WERI-Rb-1 (cell line): ENCODE data around the gene EXOC3L1.

Source experiments
- DNase-seq: peaks from one replicate; pipeline ENCODE4 v3.0.0-alpha.2; 2020
- H3K27ac ChIP-seq: fragments of 250-450 bp; sonication (Bioruptor Pico); 2 replicates; pipeline ENCODE4 v1.5.1; 2020; ENCODE audit warnings: mild to moderate bottlenecking, moderate library complexity
- H3K27me3 ChIP-seq: fragments of 250-450 bp; sonication (Bioruptor Pico); 2 replicates; pipeline ENCODE4 v1.5.1; 2021; ENCODE audit warnings: mild to moderate bottlenecking, low read depth, moderate library complexity; ENCODE audit not compliant: insufficient read depth, severe bottlenecking
- H3K36me3 ChIP-seq: fragments of 250-450 bp; sonication (Bioruptor Pico); 2 replicates; pipeline ENCODE4 v1.5.1; 2020; ENCODE audit warnings: mild to moderate bottlenecking, moderate library complexity
- H3K4me3 ChIP-seq: 2 replicates; pipeline ENCODE4 v1.5.1; 2011; ENCODE audit warnings: low read depth, mild to moderate bottlenecking, control low read depth, low read length
- H3K9me3 ChIP-seq: fragments of 250-450 bp; sonication (Bioruptor Pico); 2 replicates; pipeline ENCODE4 v1.5.1; 2021; ENCODE audit warnings: mild to moderate bottlenecking, moderate library complexity; ENCODE audit not compliant: severe bottlenecking
- TF ChIP-seq, protein P1 (sequence below): IDR thresholded peaks from 2 replicates; pipeline ENCODE4 v1.5.1; 2011; ENCODE audit warnings: low read depth, mild to moderate bottlenecking, control low read depth, inconsistent platforms, low read length

EXOC3L1 gene

DNA sequence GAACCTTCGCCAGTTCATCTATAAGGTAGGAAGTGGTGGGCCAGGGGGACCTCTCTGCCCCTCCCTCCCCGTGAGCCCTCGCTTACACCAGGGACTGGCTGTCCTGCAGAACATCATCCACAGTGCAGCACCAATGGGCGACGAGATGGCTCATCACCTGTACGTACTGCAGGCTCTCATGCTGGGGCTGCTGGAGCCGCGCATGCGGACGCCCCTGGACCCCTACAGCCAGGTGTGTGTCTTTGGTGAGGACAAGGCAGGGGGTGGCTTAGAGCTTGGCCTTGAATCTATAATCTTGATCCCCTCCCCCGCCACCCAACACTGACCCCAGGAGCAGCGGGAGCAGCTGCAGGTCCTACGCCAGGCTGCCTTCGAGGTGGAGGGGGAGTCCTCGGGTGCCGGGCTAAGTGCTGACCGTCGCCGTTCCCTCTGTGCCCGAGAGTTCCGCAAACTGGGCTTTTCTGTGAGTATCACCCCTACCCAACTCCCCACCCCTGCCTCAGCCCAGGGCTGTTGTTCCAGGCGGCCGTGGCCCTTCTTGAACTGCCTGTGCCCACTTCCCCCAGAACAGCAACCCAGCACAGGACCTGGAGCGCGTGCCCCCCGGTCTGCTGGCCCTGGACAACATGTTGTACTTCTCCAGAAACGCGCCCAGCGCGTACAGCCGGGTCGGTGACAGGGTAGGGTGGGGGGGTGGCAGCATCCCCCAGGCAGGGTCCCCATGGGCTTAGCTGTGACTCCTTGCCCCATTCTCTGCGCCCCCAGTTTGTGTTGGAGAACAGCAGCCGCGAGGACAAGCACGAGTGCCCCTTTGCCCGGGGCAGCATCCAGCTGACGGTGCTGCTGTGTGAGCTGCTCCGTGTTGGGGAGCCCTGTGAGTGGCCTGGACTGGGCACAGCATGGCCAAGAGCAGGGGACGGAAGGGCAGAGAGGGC is 11.7 kb upstream of the EXOC3L1 start:
- Histone ChIP-seq H3K9me3 (no peaks in the 10 kb centered on the region), H3K27ac (no peak overlapping the region), H3K36me3 (peaks cover 65% of the 10 kb centered on the region), H3K4me3 (no peak overlapping the region), H3K27me3 (no peaks in the 10 kb centered on the region)
- TF ChIP-seq, protein P1, sequence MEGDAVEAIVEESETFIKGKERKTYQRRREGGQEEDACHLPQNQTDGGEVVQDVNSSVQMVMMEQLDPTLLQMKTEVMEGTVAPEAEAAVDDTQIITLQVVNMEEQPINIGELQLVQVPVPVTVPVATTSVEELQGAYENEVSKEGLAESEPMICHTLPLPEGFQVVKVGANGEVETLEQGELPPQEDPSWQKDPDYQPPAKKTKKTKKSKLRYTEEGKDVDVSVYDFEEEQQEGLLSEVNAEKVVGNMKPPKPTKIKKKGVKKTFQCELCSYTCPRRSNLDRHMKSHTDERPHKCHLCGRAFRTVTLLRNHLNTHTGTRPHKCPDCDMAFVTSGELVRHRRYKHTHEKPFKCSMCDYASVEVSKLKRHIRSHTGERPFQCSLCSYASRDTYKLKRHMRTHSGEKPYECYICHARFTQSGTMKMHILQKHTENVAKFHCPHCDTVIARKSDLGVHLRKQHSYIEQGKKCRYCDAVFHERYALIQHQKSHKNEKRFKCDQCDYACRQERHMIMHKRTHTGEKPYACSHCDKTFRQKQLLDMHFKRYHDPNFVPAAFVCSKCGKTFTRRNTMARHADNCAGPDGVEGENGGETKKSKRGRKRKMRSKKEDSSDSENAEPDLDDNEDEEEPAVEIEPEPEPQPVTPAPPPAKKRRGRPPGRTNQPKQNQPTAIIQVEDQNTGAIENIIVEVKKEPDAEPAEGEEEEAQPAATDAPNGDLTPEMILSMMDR: no peak
- no peak for DNase-seq

DNA sequence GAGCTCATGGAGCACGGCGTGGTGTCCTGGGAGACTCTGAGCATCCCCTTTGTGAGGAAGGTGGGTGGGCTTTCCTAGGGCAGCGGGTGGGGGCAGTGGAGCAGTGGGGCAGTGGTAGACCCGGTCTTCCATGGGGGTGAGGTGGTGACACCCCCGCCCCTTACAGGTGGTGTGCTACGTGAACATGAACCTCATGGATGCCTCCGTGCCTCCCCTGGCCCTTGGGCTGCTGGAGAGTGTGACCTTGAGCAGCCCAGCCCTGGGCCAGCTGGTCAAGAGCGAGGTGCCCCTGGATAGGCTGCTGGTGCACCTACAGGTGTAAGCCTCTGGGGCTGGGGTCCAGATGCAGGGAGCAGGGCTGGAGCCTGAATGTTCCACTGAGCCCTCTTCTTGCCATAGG is 10.6 kb upstream of the EXOC3L1 start:
- Histone ChIP-seq H3K4me3 (no peak overlapping the region), H3K9me3 (no peaks in the 10 kb centered on the region), H3K27ac (no peak overlapping the region), H3K27me3 (no peaks in the 10 kb centered on the region), H3K36me3 (peaks cover 77% of the 10 kb centered on the region)
- TF ChIP-seq, protein P1: no peak
- no peak for DNase-seq

DNA sequence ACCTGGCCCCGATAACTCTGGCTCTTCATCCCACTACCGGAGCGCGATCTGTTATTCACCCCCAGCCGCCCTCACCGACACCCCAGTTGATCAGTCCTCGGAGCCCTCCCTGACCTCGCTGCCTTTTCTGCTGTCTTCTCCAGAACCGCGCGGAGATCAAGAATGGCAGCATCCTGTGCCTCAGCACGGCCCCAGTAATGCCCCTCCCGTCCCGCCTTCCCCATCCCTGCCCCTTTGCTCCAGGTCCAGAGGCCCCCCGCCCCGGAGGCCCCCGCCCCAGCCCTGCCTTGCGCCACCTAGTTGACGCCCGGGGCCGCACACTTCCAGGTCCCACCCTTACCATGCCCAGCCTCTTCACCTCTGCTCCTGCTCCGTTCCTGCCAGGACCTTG is 9.9 kb upstream of the EXOC3L1 start:
- TF ChIP-seq, protein P1: 0 out of 2 replicates have a peak, but pooled peaks have one; percentile 15
- Histone ChIP-seq H3K4me3 (no peak overlapping the region), H3K27me3 (no peaks in the 10 kb centered on the region), H3K27ac (no peak overlapping the region), H3K36me3 (peaks cover 83% of the 10 kb centered on the region), H3K9me3 (no peaks in the 10 kb centered on the region)
- DNase-seq: no peak

DNA sequence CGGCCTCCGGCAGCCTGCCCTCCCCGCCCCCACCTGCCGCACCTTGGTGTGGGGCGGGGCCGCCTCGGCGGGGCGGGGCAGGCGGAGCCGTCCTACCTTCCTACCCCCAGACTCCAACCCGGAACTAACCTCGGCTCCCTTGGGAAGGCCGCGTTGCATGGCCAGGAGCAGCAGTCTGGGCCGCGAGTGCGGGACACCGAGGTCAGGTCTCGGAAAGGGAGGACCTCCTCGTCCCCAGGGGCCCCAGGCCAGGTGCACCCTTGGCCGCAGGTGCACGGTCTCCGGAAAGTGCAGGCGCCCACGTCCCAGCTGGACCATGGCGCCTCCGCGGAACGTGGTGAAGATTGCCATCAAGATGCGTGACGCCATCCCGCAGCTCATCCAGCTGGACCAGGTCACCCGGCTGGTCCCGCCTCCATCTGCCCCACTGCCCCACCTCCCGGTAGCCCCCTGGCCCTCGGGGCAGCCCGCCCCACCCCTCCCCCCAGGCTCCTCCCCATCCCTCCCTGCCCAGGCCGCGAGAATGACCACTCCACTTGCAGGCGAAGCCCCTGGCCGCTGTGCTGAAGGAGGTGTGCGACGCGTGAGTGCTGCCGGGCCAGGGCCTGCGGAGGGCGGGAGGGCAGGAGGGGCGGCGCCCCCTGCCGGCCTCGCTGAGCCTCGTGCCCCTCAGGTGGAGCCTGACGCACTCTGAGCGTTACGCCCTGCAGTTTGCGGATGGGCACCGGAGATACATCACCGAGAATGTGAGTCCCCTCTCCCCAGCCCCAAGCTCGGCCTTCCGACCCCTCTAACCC is 9.3 kb upstream of the EXOC3L1 start, which contains the start of gene ELMO3:
Gene ELMO3, plus strand, starts transcription at position 121 of the 797 bp plus-strand sequence. Its CDS starts 196 bp downstream, at position 317.
- H3K4me3 ChIP-seq: no peak within 1 kb of the TSS
- DNase-seq: no peak
- peaks cover 83% of the 10 kb centered on the region for H3K36me3 ChIP-seq
- TF ChIP-seq, protein P1: no peak
- H3K27me3 ChIP-seq: no peaks in the 10 kb centered on the region
- no peak within 1 kb of the TSS for H3K27ac ChIP-seq
- no peaks in the 10 kb centered on the region for H3K9me3 ChIP-seq

DNA sequence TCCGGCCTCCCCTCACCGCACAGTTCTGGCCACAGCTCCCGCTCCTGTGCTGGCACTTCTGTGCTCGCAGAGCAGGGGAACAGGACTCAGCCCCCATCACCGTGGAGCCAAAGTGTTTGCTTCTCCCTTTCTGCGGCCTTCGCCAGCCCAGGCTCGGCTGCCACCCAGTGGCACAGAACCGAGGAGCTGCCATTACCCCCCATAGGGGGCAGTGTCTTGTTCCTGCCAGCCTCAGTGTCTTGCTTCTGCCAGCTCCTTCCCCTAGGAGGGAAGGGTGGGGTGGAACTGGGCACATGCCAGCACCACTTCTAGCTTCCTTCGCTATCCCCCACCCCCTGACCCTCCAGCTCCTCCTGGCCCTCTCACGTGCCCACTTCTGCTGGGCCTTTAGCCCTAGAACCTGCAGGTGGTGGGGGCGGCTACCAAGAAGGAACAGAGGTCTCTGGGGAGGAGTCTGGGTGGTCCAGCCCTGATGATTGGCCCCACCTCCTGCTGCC is 8.3 kb upstream of the EXOC3L1 start:
- TF ChIP-seq, protein P1: peak; percentile 77
- no peak for DNase-seq
- Histone ChIP-seq H3K27ac (no peak overlapping the region), H3K27me3 (no peaks in the 10 kb centered on the region), H3K4me3 (no peak overlapping the region), H3K9me3 (no peaks in the 10 kb centered on the region), H3K36me3 (peaks cover 86% of the 10 kb centered on the region)
